LNCaP clone FGC (cell line): ENCODE data around the gene FLT3.
A peak's percentile ranks its signal among the peaks of the same experiment; 100 is the strongest.

Source experiments
- DNase-seq: peaks from one replicate; pipeline ENCODE4 v3.0.0-alpha.2; 2011; ENCODE audit warnings: low read depth
- H3K4me3 ChIP-seq: 2 replicates; pipeline ENCODE4 v1.5.1; 2011; ENCODE audit warnings: mild to moderate bottlenecking, low read depth, low read length, control low read depth
- TF ChIP-seq, protein P1 (sequence below): IDR thresholded peaks from 2 replicates; pipeline ENCODE4 v1.5.1; 2012; ENCODE audit warnings: mild to moderate bottlenecking; ENCODE audit not compliant: control insufficient read depth, insufficient read depth; ENCODE audit errors: extremely low read depth

The FLT3 gene

DNA sequence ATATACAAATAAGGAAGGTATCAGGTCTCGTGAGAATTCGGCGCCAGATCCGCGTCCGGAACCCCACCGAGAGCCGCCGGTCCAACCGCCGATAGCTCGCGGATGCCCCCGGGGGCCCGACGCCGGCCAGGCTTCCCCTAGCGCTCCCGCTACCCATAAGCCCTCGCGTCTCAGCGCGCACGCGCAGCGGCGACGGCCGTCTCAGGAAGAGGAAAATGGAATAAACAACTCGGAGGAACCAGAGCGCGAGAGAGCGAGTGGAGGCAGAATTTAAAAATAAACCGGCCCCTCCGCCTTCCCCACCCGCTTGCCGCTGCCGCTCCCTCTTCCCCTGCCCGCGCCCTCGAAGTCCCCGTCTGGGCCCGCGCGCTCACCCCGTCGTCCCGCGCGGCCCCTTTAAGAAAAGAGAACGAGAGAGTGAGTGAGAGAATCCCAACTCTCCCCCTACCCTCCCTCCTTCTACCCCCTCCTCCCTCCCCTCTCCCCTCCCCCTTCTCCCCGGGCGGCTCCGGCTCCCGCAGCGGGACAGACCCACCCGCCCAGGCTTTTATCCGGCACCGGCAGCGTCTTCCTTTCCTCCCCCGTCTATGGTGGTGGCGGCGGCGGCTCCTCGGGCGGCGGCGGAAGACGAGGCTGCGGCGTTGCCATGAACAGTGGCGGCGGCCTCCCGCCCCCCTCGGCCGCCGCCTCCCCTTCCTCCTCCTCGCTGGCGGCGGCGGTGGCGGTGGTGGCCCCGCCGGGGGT is 37.8 kb upstream of the FLT3 start, which contains the start of gene PAN3:
Gene PAN3, plus strand, starts transcription at position 534 of the 744 bp plus-strand sequence. Its CDS starts 113 bp downstream, at position 647.
- TF ChIP-seq, protein P1, sequence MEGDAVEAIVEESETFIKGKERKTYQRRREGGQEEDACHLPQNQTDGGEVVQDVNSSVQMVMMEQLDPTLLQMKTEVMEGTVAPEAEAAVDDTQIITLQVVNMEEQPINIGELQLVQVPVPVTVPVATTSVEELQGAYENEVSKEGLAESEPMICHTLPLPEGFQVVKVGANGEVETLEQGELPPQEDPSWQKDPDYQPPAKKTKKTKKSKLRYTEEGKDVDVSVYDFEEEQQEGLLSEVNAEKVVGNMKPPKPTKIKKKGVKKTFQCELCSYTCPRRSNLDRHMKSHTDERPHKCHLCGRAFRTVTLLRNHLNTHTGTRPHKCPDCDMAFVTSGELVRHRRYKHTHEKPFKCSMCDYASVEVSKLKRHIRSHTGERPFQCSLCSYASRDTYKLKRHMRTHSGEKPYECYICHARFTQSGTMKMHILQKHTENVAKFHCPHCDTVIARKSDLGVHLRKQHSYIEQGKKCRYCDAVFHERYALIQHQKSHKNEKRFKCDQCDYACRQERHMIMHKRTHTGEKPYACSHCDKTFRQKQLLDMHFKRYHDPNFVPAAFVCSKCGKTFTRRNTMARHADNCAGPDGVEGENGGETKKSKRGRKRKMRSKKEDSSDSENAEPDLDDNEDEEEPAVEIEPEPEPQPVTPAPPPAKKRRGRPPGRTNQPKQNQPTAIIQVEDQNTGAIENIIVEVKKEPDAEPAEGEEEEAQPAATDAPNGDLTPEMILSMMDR: 0 out of 2 replicates have a peak, but pooled peaks have one; percentile 22
- peak within 1 kb of the TSS; percentile 80 for H3K4me3 ChIP-seq
- peak; percentile 58 for DNase-seq

DNA sequence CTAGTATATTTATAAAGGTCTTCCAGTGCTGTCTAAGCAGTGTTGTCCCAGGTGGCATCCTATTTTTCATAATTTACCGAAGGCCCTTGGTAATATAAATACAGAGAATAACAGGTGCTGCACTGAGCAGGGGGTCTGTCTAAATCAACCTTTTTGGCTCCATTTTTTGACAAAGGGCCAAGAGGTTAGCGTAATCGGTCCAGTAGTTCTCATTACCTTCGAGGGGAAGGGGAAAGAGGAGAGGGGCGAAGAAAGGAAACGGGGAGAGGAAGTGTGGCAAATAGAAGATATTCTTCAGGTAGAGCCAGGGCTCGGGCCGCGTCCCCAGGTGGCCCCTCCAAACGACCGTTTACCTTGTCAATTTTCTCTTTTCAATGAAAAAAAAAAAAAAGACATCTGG is 37.2 kb upstream of the FLT3 start:
- H3K4me3 ChIP-seq: peak overlapping the region; percentile 80
- no peak for DNase-seq
- TF ChIP-seq, protein P1: no peak

DNA sequence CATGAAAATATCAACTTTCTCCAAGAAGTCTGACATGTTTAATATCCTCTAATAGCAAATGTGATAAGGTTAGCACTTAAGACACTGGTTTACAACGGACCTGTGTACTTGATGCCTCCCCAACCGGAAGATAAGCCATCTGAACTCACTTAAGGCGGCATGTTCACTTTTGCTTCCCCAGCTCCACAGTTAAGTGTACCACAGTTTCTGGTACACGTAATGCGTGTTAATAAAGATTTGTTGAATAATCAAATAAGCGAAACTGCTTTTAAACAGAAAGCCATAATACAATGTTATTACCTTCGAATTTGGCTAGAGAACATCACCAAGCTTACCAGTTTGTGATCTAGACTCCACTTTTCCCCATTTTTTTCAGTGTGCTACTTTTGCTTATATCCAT is 36.5 kb upstream of the FLT3 start:
- no peak for DNase-seq
- peak overlapping the region; percentile 80 for H3K4me3 ChIP-seq
- TF ChIP-seq, protein P1: no peak

DNA sequence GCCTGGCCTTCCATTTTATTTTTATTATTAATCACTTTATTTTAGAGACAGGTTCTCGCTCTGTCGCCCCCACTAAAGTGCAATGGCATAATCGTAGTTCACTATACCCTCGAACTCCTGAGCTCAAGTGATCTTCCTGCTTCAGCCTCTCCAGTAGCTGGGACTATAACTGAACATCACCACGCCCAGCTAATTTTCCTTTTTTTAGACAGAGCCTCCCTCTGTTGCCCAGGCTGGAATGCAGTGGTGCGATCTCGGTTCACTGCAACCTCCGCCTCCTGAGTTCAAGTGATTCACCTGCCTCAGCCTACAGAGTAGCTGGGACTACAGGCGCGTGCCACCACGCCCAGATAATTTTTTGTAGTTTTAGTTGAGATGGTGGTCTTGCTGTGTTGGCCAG is 31.3 kb upstream of the FLT3 start:
- H3K4me3 ChIP-seq: no peak overlapping the region
- TF ChIP-seq, protein P1: no peak
- DNase-seq: no peak

DNA sequence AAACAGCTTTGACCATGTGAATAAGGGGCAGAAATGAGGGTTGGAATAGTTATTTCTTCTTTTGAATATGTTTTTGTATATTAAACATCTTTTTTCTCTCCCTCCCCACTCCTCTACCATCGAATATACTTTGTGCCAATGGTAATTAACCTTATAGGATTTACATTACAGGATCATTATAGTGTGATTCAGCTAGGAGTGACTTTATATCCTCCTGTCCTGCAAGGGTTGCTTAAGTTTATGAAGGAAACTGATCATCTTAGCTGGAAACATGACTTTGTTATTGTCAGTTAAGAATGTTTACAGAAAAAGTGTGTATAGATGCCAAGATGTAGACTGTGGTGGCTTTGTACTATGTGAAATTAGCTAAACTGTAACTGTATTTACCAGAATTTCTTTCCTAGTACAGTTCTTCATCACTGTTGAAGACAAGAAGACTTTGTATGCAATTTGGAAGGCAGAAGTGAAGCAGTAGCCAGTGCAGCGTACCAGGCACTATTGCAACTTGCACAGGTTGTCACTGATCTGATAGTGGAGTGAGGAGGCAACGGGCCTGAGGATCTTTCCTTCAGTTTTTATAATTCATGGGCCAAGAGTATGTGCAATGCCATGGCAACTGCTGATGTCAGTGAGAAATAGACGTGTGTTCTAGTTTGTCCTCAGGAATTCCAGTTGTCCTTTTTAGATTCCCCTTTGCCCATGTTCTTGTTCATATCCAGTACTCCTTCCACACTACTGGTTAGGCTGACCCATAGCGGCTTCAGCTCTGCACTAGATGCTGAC is 29.7 kb upstream of the FLT3 start:
- DNase-seq: no peak
- H3K4me3 ChIP-seq: no peak overlapping the region
- TF ChIP-seq, protein P1: no peak

DNA sequence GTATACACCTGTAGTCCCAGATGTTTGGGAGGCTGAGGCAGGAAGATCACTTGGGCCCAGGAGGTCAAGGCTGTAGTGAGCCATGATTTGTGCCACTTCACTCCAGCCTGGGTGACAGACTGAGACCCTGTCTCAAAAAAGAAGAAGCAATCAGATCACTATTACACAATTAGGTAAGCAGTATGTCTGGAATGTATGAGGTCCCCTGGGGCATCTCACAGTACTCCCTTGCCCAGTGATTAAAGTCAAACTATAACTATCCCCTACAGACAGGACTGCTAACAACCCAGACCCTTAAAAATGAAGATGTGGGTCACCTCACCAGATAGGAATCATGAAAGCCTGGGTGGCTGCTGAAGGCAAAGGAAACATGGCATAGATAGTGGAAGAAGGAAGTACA is 28.6 kb upstream of the FLT3 start:
- DNase-seq: no peak
- TF ChIP-seq, protein P1: no peak
- no peak overlapping the region for H3K4me3 ChIP-seq
